Mesendoderm (in vitro differentiated cells): ENCODE results near the gene FUBP1.

Source experiments
- DNase-seq: peaks from one replicate; pipeline ENCODE4 v3.0.0; 2013
- H2AK5ac ChIP-seq: 2 replicates; pipeline ENCODE4 v1.6.1; 2013; ENCODE audit warnings: low read length, inconsistent platforms
- H2BK120ac ChIP-seq: 2 replicates; pipeline ENCODE4 v1.6.1; 2013; ENCODE audit warnings: low read depth, mild to moderate bottlenecking, low read length, moderate library complexity, mixed read lengths
- H2BK15ac ChIP-seq: replicated peaks from 2 replicates; pipeline ENCODE4 v1.6.1; 2013; ENCODE audit warnings: low read depth, mild to moderate bottlenecking, moderate library complexity
- H2BK5ac ChIP-seq: 2 replicates; pipeline ENCODE4 v1.6.1; 2013; ENCODE audit warnings: low read length, inconsistent platforms
- H3K18ac ChIP-seq: 2 replicates; pipeline ENCODE4 v1.6.1; 2013; ENCODE audit warnings: mild to moderate bottlenecking, low read length, mixed read lengths
- H3K23ac ChIP-seq: one replicate; pipeline ENCODE4 v1.6.1; 2013; ENCODE audit warnings: low read length
- H3K27ac ChIP-seq: 2 replicates; pipeline ENCODE4 v1.5.1; 2013; ENCODE audit warnings: low read depth, mild to moderate bottlenecking, inconsistent platforms, low read length, moderate library complexity
- H3K27me3 ChIP-seq: 2 replicates; pipeline ENCODE4 v1.6.1; 2013; ENCODE audit warnings: low read length, control low read depth, mild to moderate bottlenecking, inconsistent platforms; ENCODE audit not compliant: insufficient read depth, poor library complexity
- H3K36me3 ChIP-seq: 2 replicates; pipeline ENCODE4 v1.6.1; 2013; ENCODE audit warnings: low read length, inconsistent platforms; ENCODE audit not compliant: control insufficient read depth, insufficient read depth
- H3K4ac ChIP-seq: one replicate; pipeline ENCODE4 v1.6.1; 2013; ENCODE audit warnings: low read depth, mild to moderate bottlenecking, low read length, moderate library complexity
- H3K4me1 ChIP-seq: 2 replicates; pipeline ENCODE4 v1.6.1; 2013; ENCODE audit warnings: low read depth, low read length, inconsistent platforms; ENCODE audit not compliant: control insufficient read depth
- H3K4me2 ChIP-seq: 2 replicates; pipeline ENCODE4 v1.6.1; 2013; ENCODE audit warnings: low read length
- H3K4me3 ChIP-seq: 2 replicates; pipeline ENCODE4 v1.5.1; 2013; ENCODE audit warnings: mild to moderate bottlenecking, low read length
- H3K56ac ChIP-seq: one replicate; pipeline ENCODE4 v1.6.1; 2013; ENCODE audit warnings: low read length
- H3K79me1 ChIP-seq: 2 replicates; pipeline ENCODE4 v1.6.1; 2013; ENCODE audit warnings: low read length, inconsistent platforms
- H3K79me2 ChIP-seq: 2 replicates; pipeline ENCODE4 v1.6.1; 2013; ENCODE audit warnings: mild to moderate bottlenecking, low read length; ENCODE audit not compliant: control insufficient read depth, insufficient read depth
- H3K9ac ChIP-seq: 2 replicates; pipeline ENCODE4 v1.6.1; 2013; ENCODE audit warnings: low read length, inconsistent platforms
- H4K5ac ChIP-seq: one replicate; pipeline ENCODE4 v1.6.1; 2013; ENCODE audit warnings: low read length
- H4K8ac ChIP-seq: one replicate; pipeline ENCODE4 v1.6.1; 2013; ENCODE audit warnings: low read depth, mild to moderate bottlenecking, control low read depth, low read length, moderate library complexity
- WGBS: extraction: QIAGEN DNeasy Blood & Tissue Kit; methylation state at CpG from one replicate; pipeline ENCODE4 v1.1.7; 2013; ENCODE audit warnings: low lambda C conversion rate, missing lambda C conversion rate; ENCODE audit not compliant: insufficient coverage; ENCODE audit errors: extremely low coverage; 5-methylcytosine and 5-hydroxymethylcytosine counted together

The FUBP1 gene

GRCh38 chr1:77940921-77941570 lies 37.8 kb downstream of the FUBP1 start:
- Histone ChIP-seq H3K23ac (no peak overlapping the region), H3K27ac (no peak overlapping the region), H3K4me2 (no peak overlapping the region), H3K4me3 (no peak overlapping the region), H2AK5ac (no peak overlapping the region), H3K27me3 (no peaks in the 10 kb centered on the region), H4K8ac (no peak overlapping the region), H2BK5ac (no peak overlapping the region), H3K4me1 (no peaks in the 10 kb centered on the region), H3K36me3 (no peaks in the 10 kb centered on the region), H3K18ac (no peak overlapping the region), H3K79me1 (no peaks in the 10 kb centered on the region), H3K4ac (no peak overlapping the region), H3K56ac (no peak overlapping the region), H2BK15ac (no peak overlapping the region), H2BK120ac (no peak overlapping the region), H3K79me2 (no peaks in the 10 kb centered on the region), H3K9ac (no peak overlapping the region), H4K5ac (no peak overlapping the region)
- no CpG with 5 or more reads among the region's 4 CpGs for WGBS
- DNase-seq = no peak

GRCh38 chr1:77938651-77939050 lies 40.2 kb downstream of the FUBP1 start:
- Histone ChIP-seq H3K36me3 (no peaks in the 10 kb centered on the region), H4K5ac (no peak overlapping the region), H3K9ac (no peak overlapping the region), H3K4ac (no peak overlapping the region), H2BK15ac (no peak overlapping the region), H3K27ac (no peak overlapping the region), H3K79me2 (no peaks in the 10 kb centered on the region), H2AK5ac (no peak overlapping the region), H3K27me3 (no peaks in the 10 kb centered on the region), H3K4me2 (no peak overlapping the region), H3K4me1 (no peaks in the 10 kb centered on the region), H3K56ac (no peak overlapping the region), H3K23ac (no peak overlapping the region), H4K8ac (no peak overlapping the region), H2BK120ac (no peak overlapping the region), H3K79me1 (no peaks in the 10 kb centered on the region), H2BK5ac (no peak overlapping the region), H3K18ac (no peak overlapping the region), H3K4me3 (no peak overlapping the region)
- DNase-seq = no peak

GRCh38 chr1:77929806-77930205 lies 49.1 kb downstream of the FUBP1 start:
- H3K4me2 ChIP-seq = no peak overlapping the region
- H3K27ac ChIP-seq = no peak overlapping the region
- no peak overlapping the region for H3K23ac ChIP-seq
- H3K18ac ChIP-seq = no peak overlapping the region
- no peaks in the 10 kb centered on the region for H3K79me2 ChIP-seq
- H3K4ac ChIP-seq = no peak overlapping the region
- no peak overlapping the region for H3K4me3 ChIP-seq
- no peaks in the 10 kb centered on the region for H3K27me3 ChIP-seq
- no peak overlapping the region for H2BK120ac ChIP-seq
- H4K5ac ChIP-seq = no peak overlapping the region
- no peak overlapping the region for H2AK5ac ChIP-seq
- H2BK15ac ChIP-seq = no peak overlapping the region
- H3K79me1 ChIP-seq = no peaks in the 10 kb centered on the region
- no peak overlapping the region for H3K56ac ChIP-seq
- no peak for DNase-seq
- H3K4me1 ChIP-seq = no peaks in the 10 kb centered on the region
- no peaks in the 10 kb centered on the region for H3K36me3 ChIP-seq
- 100% methylated on average over 1 of the region's 2 CpGs for WGBS
- H2BK5ac ChIP-seq = no peak overlapping the region
- no peak overlapping the region for H3K9ac ChIP-seq
- no peak overlapping the region for H4K8ac ChIP-seq

GRCh38 chr1:77927414-77927813 lies 51.5 kb downstream of the FUBP1 start:
- Histone ChIP-seq H3K79me1 (no peaks in the 10 kb centered on the region), H3K23ac (no peak overlapping the region), H3K4me1 (no peaks in the 10 kb centered on the region), H3K4me3 (no peak overlapping the region), H2BK15ac (no peak overlapping the region), H4K8ac (no peak overlapping the region), H2BK120ac (no peak overlapping the region), H3K4me2 (no peak overlapping the region), H2BK5ac (no peak overlapping the region), H2AK5ac (no peak overlapping the region), H3K27ac (no peak overlapping the region), H3K4ac (no peak overlapping the region), H3K9ac (no peak overlapping the region), H3K27me3 (no peaks in the 10 kb centered on the region), H3K56ac (no peak overlapping the region), H3K18ac (no peak overlapping the region), H3K79me2 (no peaks in the 10 kb centered on the region), H3K36me3 (no peaks in the 10 kb centered on the region), H4K5ac (no peak overlapping the region)
- WGBS = no CpG with 5 or more reads among the region's 4 CpGs
- DNase-seq = no peak

- no peaks in the 10 kb centered on the region for H3K27me3 ChIP-seq
- no peaks in the 10 kb centered on the region for H3K36me3 ChIP-seq
- H3K18ac ChIP-seq = no peak overlapping the region
- H3K79me2 ChIP-seq = no peaks in the 10 kb centered on the region
- no peak overlapping the region for H3K9ac ChIP-seq
- no peak overlapping the region for H2AK5ac ChIP-seq
- no peak overlapping the region for H3K4ac ChIP-seq
- no CpG with 5 or more reads among the region's 13 CpGs for WGBS
- H3K4me2 ChIP-seq = no peak overlapping the region
- H4K5ac ChIP-seq = no peak overlapping the region
- no peak overlapping the region for H3K56ac ChIP-seq
- no peak overlapping the region for H3K23ac ChIP-seq
- H2BK5ac ChIP-seq = no peak overlapping the region
- H4K8ac ChIP-seq = no peak overlapping the region
- H3K4me3 ChIP-seq = no peak overlapping the region
- H3K27ac ChIP-seq = no peak overlapping the region
- no peaks in the 10 kb centered on the region for H3K4me1 ChIP-seq
- H2BK15ac ChIP-seq = no peak overlapping the region
- H2BK120ac ChIP-seq = no peak overlapping the region
- H3K79me1 ChIP-seq = no peaks in the 10 kb centered on the region
- DNase-seq = no peak
Measured at GRCh38 chr1:77926561-77927357, 52.1 kb downstream of the FUBP1 start.
